ENCODE data around the gene CYP2A7. TPM values are rescaled to one million over a fixed set of nuclear protein-coding genes. Genes with fewer than 3 reads are reported as not detected.
"Not testable (repeated sequence)": the region's sequence is repeated elsewhere in the genome, so short reads cannot be mapped to it uniquely, and the experiment has no call there.

Gene CYP2A7
- total and polyA plus RNA-seq, 2 donors: 0.49 TPM; not detected in 1

GRCh38 chr19:40842012-40842411 is 40.0 kb downstream of the CYP2A7 start:
- 92% methylated on average over 3 of the region's 3 CpGs for WGBS
- H3K27ac ChIP-seq (ENCODE audit: low read depth); H3K4me1 ChIP-seq (ENCODE audit: insufficient read depth); H3K4me3 ChIP-seq (ENCODE audit: low read depth, low read length); DNase-seq (ENCODE audit: extremely low spot score); H3K36me3 ChIP-seq (ENCODE audit: insufficient read depth): not testable (repeated sequence)

GRCh38 chr19:40838477-40838876 is 43.6 kb downstream of the CYP2A7 start:
- not testable (repeated sequence) for H3K4me3 ChIP-seq (ENCODE audit: low read depth, low read length); H3K4me1 ChIP-seq (ENCODE audit: insufficient read depth); H3K27ac ChIP-seq (ENCODE audit: low read depth); DNase-seq (ENCODE audit: extremely low spot score); H3K36me3 ChIP-seq (ENCODE audit: insufficient read depth)
- WGBS: 76% methylated on average over 1 of the region's 1 CpG

GRCh38 chr19:40836754-40837429 is 45.1 kb downstream of the CYP2A7 start:
- Histone ChIP-seq H3K36me3 (ENCODE audit: insufficient read depth) (no peaks in the 10 kb centered on the region), H3K4me3 (ENCODE audit: low read depth, low read length) (no peak overlapping the region), H3K4me1 (ENCODE audit: insufficient read depth) (no peaks in the 10 kb centered on the region), H3K27ac (ENCODE audit: low read depth) (no peak overlapping the region)
- DNase-seq (ENCODE audit: extremely low spot score): no peak
- 88% methylated on average over 6 of the region's 6 CpGs for WGBS

DNA sequence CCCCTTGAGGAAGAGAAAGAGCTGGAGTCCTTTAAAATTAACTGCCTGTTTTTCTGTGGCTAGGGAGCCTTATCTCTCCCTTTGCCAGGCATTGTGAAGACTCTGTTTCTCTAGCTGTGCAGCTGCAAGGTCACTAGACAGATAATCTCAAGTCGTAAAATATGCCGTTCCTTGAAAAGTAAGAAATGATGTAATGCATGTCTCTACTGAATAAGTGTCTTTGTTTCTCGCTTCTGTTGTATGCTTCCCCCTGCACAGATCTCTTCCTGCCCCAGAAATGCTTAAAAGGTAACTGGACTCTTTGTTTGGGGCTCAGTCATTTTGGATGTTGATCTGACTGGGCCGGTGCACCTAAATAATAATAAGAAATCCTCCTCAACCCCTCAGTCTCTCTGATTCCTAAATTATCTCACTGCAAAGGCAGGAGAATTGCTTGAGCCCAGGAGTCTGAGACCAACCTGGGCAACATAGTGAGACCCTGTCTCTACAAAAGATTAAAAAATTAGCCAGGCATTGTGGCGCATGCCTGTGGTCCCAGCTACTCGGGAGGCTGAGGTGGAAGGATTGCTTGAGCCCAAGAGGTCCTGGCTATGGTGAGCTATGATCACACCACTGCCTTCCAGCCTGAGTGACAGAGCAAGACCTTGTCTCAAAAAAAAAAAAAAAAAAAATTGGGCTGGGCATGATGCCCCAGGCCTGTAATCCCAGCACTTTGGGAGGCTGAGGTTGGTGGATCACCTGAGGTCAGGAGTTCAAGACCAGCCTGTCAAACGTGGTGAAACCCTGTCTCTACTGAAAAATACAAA is 48.1 kb downstream of the CYP2A7 start:
- not testable (repeated sequence) for DNase-seq (ENCODE audit: extremely low spot score); H3K4me1 ChIP-seq (ENCODE audit: insufficient read depth); H3K36me3 ChIP-seq (ENCODE audit: insufficient read depth); H3K4me3 ChIP-seq (ENCODE audit: low read depth, low read length); H3K27ac ChIP-seq (ENCODE audit: low read depth)
- WGBS: 32% methylated on average over 7 of the region's 7 CpGs

- H3K27ac ChIP-seq (ENCODE audit: low read depth); H3K36me3 ChIP-seq (ENCODE audit: insufficient read depth); H3K4me1 ChIP-seq (ENCODE audit: insufficient read depth); H3K4me3 ChIP-seq (ENCODE audit: low read depth, low read length); DNase-seq (ENCODE audit: extremely low spot score): not testable (repeated sequence)
- 73% methylated on average over 4 of the region's 4 CpGs for WGBS
These were observed 49.6 kb downstream of the CYP2A7 start for GRCh38 chr19:40832431-40832790.

GRCh38 chr19:40831502-40832430 is 50.3 kb downstream of the CYP2A7 start:
- WGBS: 52% methylated on average over 7 of the region's 7 CpGs
- Histone ChIP-seq H3K4me3 (ENCODE audit: low read depth, low read length) (no peak overlapping the region), H3K36me3 (ENCODE audit: insufficient read depth) (no peaks in the 10 kb centered on the region), H3K4me1 (ENCODE audit: insufficient read depth) (no peaks in the 10 kb centered on the region), H3K27ac (ENCODE audit: low read depth) (peak overlapping the region; percentile 79)
- no peak for DNase-seq (ENCODE audit: extremely low spot score)

DNA sequence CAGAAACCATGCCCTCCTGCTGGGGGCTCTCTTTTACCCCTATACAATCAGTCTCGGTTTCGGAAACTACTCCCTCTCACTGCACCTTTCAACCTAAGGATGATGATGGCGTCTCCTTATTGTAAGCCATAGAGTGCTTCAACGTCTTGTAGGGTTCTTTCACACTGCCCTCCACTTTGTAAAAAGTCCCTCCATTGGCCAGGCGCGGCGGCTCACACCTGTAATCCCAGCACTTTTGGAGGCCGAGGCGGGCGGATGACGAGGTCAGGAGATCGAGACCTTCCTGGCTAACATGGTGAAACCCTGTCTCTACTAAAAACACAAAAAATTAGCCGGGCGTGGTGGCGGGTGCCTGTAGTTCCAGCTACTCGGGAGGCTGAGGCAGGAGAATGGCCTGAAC is 51.3 kb downstream of the CYP2A7 start:
- H3K27ac ChIP-seq (ENCODE audit: low read depth); DNase-seq (ENCODE audit: extremely low spot score); H3K4me3 ChIP-seq (ENCODE audit: low read depth, low read length); H3K36me3 ChIP-seq (ENCODE audit: insufficient read depth); H3K4me1 ChIP-seq (ENCODE audit: insufficient read depth): not testable (repeated sequence)
- 97% methylated on average over 16 of the region's 16 CpGs for WGBS

DNA sequence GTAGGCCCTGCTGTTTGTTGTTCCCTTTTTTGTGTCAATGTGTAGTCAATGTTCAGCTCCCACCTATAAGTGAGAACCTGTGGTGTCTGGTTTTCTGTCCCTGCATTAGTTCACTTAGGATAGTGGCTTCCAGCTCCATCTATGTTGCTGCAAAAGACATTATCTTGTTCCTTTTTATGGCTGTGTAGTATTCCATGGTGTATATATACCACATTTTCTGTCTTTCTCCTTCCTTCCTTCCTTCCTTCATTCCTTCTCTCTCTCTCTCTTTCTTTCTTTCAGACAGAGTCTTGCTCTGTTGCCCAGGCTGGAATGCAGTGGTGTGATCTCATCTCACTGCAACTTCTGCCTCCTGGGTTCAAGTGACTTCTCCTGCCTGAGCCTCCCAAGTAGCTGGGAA is 52.8 kb downstream of the CYP2A7 start:
- Histone ChIP-seq H3K36me3 (ENCODE audit: insufficient read depth) (no peaks in the 10 kb centered on the region), H3K4me1 (ENCODE audit: insufficient read depth) (no peaks in the 10 kb centered on the region), H3K27ac (ENCODE audit: low read depth) (no peak overlapping the region), H3K4me3 (ENCODE audit: low read depth, low read length) (no peak overlapping the region)
- no peak for DNase-seq (ENCODE audit: extremely low spot score)

GRCh38 chr19:40827386-40828247 is 54.4 kb downstream of the CYP2A7 start:
- Histone ChIP-seq H3K4me3 (ENCODE audit: low read depth, low read length) (no peak overlapping the region), H3K27ac (ENCODE audit: low read depth) (no peak overlapping the region), H3K4me1 (ENCODE audit: insufficient read depth) (no peaks in the 10 kb centered on the region), H3K36me3 (ENCODE audit: insufficient read depth) (no peaks in the 10 kb centered on the region)
- no peak for DNase-seq (ENCODE audit: extremely low spot score)
- 95% methylated on average over 22 of the region's 22 CpGs for WGBS

- H3K4me1 ChIP-seq (ENCODE audit: insufficient read depth); H3K4me3 ChIP-seq (ENCODE audit: low read depth, low read length); H3K27ac ChIP-seq (ENCODE audit: low read depth); H3K36me3 ChIP-seq (ENCODE audit: insufficient read depth); DNase-seq (ENCODE audit: extremely low spot score): not testable (repeated sequence)
- WGBS: 87% methylated on average over 29 of the region's 29 CpGs
These were observed 55.2 kb downstream of the CYP2A7 start for GRCh38 chr19:40826699-40827385.

GRCh38 chr19:40826312-40826698 is 55.7 kb downstream of the CYP2A7 start:
- H3K4me3 ChIP-seq (ENCODE audit: low read depth, low read length); H3K27ac ChIP-seq (ENCODE audit: low read depth); H3K36me3 ChIP-seq (ENCODE audit: insufficient read depth); H3K4me1 ChIP-seq (ENCODE audit: insufficient read depth); DNase-seq (ENCODE audit: extremely low spot score): not testable (repeated sequence)
- WGBS: 80% methylated on average over 9 of the region's 14 CpGs

GRCh38 chr19:40825460-40826095 is 56.5 kb downstream of the CYP2A7 start:
- not testable (repeated sequence) for H3K27ac ChIP-seq (ENCODE audit: low read depth); H3K4me1 ChIP-seq (ENCODE audit: insufficient read depth); H3K36me3 ChIP-seq (ENCODE audit: insufficient read depth); H3K4me3 ChIP-seq (ENCODE audit: low read depth, low read length); DNase-seq (ENCODE audit: extremely low spot score)
- WGBS: 84% methylated on average over 6 of the region's 6 CpGs
